ENCODE data around the gene RHBDL1.

- TF ChIP-seq EZH2phosphoT487 (IDR thresholded peaks at IDR 0.05; ENCODE audit: borderline replicate concordance), result no peak
- TF ChIP-seq YY1 (IDR thresholded peaks at IDR 0.05; ENCODE audit: extremely low read depth, insufficient replicate concordance, low read depth, low read length), result no peak
- no peak for TF ChIP-seq EZH2 (IDR thresholded peaks at IDR 0.05)
- TF ChIP-seq ELF1 (IDR thresholded peaks at IDR 0.05; ENCODE audit: borderline replicate concordance, low read depth), result no peak
- TF ChIP-seq POLR2AphosphoS5 (IDR thresholded peaks at IDR 0.05; ENCODE audit: low read depth, low read length), result no peak
- TF ChIP-seq CTCF (IDR thresholded peaks at IDR 0.05 in 2 of 3, conservative IDR thresholded peaks at IDR 0.05 in 1 of 3; ENCODE audit: borderline replicate concordance in 1 of 3, insufficient read depth in 1 of 3, low read depth in 2 of 3, low read length in 2 of 3), result no peak
- no peak for TF ChIP-seq REST (IDR thresholded peaks at IDR 0.05; ENCODE audit: low read depth)
- TF ChIP-seq EGR1 (IDR thresholded peaks at IDR 0.05; ENCODE audit: low read depth), result no peak
- no peak for TF ChIP-seq JUND (IDR thresholded peaks at IDR 0.05)
- TF ChIP-seq POLR2A (IDR thresholded peaks at IDR 0.05; ENCODE audit: borderline replicate concordance, extremely low read depth, insufficient read depth, insufficient read length), result no peak
Measured at GRCh38 chr16:674214-674881, 1.1 kb upstream of the RHBDL1 start.

Data from HCT116 (cell line).